Frontal cortex (tissue), 4 donors: ENCODE measurements around the gene KHK. TPM values are rescaled to one million over a fixed set of nuclear protein-coding genes. Genes with fewer than 3 reads are reported as not detected.
"Not testable (repeated sequence)": the region's sequence is repeated elsewhere in the genome, so short reads cannot be mapped to it uniquely, and the experiment has no call there.

Experiments
- DNase-seq, 2 donors: peaks; one replicate each; pipeline ENCODE4 v3.0.0; 2012; ENCODE audit warnings: low spot score in 2 of 2
- FAIRE-seq: peaks from 2 replicates; lab custom pipeline; 2012; peaks lifted over from hg19 to GRCh38; lab: Jason Lieb, UNC
- total RNA-seq: library from RNA; depleted of rRNA; stranded (reverse); fragments of >200 nt; gene quantifications from one replicate; pipeline ENCODE4 v1.2.3, GENCODE V29; 2014
- donor health status: control.
- donor health status: control.
- donor health status: control.

The KHK gene
- total RNA-seq, 1 donor from 2014 or later: 4.9 TPM

- FAIRE-seq: no peak
- DNase-seq: no peak
Measured at GRCh38 chr2:27093430-27094352, 7.1 kb downstream of the KHK start.

DNA sequence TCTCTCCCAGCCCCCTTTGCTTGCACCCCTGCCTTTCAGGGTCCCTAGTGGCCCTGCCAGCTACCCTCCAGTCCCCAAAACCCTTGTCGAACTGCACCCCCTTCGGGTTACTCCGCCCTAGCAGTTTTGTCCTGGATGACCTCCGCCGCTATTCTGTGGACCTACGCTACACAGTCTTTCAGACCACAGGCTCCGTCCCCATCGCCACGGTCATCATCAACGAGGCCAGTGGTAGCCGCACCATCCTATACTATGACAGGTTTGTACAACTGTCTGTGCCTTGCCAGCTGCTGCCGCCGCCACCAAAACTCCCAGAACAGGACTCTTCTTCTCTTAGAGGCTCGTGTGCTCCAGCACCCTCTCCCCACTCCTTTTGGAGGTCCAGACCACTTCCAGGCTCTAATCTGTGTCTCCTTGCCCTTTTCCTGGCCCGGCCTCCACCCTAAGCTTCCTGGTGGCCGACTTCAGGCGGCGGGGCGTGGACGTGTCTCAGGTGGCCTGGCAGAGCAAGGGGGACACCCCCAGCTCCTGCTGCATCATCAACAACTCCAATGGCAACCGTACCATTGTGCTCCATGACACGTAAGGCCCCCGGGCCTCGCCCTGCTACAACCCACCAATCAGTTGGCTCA lies 7.9 kb downstream of the KHK start:
- no peak for DNase-seq

GRCh38 chr2:27095427-27095744 lies 8.8 kb downstream of the KHK start:
- no peak for DNase-seq
- no peak for FAIRE-seq

More for the DNA sequence above, 7.9 kb downstream of the KHK start:
- no peak for FAIRE-seq

DNA sequence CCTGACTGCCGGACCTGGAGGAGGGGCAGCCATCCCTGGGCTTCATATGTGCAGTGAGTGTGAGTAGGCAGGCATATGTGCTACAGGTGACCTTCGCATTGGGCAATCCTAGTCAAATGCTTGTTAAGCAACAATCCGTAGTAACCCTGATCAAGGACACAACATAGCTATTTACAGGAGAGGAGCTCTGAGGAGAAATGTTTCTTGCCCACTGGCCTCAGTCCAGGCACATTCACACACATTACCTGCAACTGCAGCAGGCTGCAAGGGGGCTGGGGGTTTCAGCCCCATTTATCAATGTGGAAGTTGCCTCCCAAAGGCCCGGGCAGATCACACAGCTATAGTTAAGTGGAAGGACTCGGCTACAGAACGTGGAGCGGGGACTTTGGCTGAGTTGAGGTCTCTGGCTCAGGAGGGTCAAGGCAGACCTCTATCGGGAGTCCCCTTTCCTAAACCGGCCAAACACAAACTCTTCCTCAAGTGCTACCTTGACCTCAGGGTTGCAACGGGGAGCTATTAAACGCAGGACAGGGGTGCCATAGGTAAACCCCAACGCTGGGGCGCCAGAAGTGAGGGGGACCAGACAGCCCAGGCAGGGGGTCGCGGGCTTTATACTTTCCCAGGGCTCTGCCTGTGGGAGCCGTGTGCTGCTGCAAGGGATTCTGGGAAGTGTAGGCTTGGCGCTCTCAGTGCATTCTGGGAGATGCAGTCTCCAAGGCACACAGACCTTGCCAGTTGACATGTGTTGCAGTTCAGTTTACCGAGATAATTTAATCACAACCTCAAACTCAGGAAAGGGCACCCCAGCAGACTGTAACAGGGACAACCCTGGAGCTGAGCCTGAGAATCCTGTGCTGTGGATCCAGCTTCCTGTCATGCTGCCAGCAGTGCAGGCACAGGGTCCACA lies 9.4 kb downstream of the KHK start:
- peak; percentile 78 to 79 for DNase-seq
- FAIRE-seq: no peak

- DNase-seq: no peak
- no peak for FAIRE-seq
Measured at GRCh38 chr2:27096748-27097297, 10.3 kb downstream of the KHK start.

DNA sequence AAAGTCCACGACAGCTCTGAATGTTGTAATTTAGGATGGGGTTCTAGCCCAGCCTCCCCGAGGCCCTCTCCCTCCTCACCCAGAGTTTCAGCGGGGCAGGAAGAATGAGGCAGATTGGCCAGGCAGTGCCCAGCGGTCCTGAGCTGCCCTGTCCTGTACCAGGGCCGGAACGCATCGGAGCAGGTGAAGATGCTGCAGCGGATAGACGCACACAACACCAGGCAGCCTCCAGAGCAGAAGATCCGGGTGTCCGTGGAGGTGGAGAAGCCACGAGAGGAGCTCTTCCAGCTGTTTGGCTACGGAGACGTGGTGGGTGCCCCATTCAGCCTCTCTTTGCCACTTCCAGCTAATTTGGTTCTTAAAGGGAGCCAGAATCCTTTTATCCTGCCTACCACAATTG lies 10.8 kb downstream of the KHK start:
- no peak for DNase-seq
- no peak for FAIRE-seq

- DNase-seq (no peak), FAIRE-seq (no peak)
Measured at GRCh38 chr2:27099334-27099955, 12.9 kb downstream of the KHK start.

- FAIRE-seq (no peak), DNase-seq (no peak)
Measured at GRCh38 chr2:27100036-27100435, 13.5 kb downstream of the KHK start.

DNA sequence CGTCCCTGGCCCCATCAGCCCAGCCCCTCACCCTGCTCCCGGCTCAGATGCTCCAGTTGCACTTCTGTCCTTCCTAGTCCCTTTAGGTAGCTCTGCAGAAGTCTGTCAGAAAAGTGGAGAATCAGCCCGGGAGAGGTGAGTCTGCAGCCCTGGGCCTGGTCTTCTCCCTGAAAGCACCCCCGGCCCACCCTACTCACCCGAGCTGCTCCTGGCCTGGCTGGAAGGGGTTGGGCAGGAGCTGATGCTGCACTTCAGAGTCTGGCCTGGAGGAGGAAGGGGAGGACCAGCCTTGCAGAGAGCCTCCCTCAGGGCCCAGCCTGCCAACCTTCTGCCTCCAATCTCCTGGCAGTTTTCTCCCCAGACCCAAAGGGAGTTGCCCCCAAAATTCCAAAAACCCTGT lies 15.8 kb downstream of the KHK start:
- DNase-seq (no peak), FAIRE-seq (no peak)

DNA sequence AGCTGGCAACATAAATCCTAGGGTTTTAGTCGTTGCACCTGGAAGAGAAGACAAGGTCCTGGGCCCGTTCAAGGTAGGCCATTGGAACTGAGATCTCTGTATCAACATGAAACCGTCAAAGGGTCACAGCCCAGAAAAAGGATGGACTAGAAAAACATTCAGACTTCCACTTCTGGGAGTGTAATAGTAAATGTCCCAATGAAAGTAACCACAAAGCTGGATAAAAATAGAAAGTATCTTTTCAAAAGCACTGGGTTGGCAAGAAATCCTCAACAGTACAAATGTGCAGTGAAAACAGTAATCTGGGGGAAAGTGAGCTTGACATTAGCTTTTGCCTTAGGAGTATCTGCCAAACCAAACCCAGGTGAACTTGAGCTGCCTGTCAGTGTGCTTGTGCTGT lies 19.4 kb downstream of the KHK start:
- FAIRE-seq: no peak

GRCh38 chr2:27108221-27108620 lies 21.6 kb downstream of the KHK start:
- FAIRE-seq: no peak
- DNase-seq: no peak

More for the DNA sequence above, 19.4 kb downstream of the KHK start:
- no peak for DNase-seq

DNA sequence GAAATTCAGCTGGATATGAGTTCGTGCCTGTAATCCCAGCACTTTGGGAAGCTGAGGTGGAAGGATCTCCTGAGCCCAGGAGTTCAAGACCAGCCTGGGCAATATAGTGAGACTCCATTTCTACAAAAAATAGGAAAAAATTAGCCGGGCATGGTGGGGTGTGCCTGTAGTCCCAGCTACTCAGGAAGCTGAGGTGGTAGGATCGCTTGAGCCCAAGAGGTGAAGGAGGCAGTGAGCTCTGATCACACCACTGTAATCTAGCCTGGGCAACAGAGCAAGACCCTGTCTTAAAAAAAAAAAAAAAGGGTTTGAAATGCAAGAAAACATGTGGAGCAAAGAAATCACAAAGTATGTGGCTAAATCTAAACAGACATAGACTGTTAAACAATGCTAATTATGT lies 22.5 kb downstream of the KHK start:
- DNase-seq (no peak), FAIRE-seq (no peak)

GRCh38 chr2:27110603-27111352 lies 24.2 kb downstream of the KHK start:
- DNase-seq, FAIRE-seq: not testable (repeated sequence)

DNA sequence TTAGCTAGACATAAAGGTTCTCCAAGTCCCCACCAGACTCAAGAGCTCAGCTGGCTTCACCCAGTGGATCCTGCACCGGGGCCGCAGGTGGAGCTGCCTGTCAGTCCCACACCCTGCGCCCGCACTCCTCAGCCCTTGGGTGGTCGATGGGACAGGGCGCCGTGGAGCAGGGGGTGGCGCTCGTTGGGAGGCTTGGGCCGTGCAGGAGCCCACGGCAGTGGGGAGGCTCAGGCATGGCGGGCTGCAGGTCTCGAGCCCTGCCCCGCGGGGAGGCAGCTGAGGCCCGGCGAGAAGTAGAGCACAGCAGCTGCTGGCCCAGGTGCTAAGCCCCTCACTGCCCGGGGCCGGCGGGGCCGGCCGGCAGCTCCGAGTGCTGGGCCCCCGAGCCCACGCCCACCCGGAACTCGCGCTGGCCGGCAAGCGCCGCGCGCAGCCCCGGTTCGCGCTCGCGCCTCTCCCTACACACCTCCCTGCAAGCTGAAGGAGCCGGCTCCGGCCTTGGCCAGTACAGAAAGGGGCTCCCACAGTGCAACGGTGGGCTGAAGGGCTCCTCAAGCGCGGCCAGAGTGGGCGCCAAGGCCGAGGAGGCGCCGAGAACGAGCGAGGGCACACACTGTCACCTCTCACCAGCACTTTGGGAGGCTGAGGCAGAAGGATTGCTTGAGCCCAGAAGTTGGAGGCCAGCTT lies 25.0 kb downstream of the KHK start:
- not testable (repeated sequence) for DNase-seq

DNA sequence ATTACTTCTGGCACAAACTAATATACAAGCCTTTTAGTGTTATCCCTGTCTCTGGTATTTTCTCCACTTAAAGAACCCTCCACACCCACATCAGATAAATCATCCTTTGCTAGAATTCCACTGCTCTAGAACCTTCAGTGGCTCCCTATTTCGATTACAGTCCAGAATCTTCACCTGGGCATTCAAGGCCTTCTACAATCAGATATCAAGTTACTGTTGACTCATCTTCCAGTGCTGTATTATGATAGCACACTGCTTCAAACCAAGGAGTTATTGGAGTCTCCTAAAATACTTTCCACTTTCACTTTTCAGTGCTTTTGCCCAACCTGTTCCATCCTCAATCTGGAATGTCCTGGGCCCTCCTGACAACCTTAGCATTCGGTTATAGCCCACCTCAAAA lies 28.9 kb downstream of the KHK start:
- no peak for FAIRE-seq

More for the DNA sequence above, 25.0 kb downstream of the KHK start:
- FAIRE-seq: not testable (repeated sequence)

GRCh38 chr2:27117995-27118524 lies 31.5 kb downstream of the KHK start:
- no peak for FAIRE-seq
- DNase-seq: no peak

More for the DNA sequence above, 28.9 kb downstream of the KHK start:
- DNase-seq: no peak

- no peak for FAIRE-seq
- peak; percentile 65 to 75 for DNase-seq
Measured at GRCh38 chr2:27118525-27119329, 32.2 kb downstream of the KHK start, which contains the start of gene CGREF1. TSS of gene CGREF1 (minus strand) at chr2:27119128. CDS start at chr2:27104366, 14,762 bp downstream.
